Measurements from ENCODE around the gene BEND6.

DNA sequence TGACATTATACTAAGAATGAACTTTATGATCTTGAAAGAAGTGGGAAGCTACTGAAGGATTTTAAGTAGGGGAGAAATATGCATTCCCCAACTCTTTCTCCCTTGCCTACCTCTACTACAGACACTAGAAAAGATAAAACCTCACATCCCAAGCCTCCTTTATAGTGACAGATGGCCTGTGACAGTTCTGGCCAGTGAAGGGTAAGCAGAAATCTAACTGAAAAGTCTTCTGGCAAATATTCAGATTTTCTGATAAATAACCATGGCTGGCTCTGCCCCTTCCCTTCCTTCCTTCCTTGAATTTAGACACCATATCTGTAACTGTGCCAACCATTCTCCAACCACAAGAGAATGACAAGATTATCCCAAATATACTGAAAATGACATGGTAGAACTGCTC lies 10.2 kb upstream of the BEND6 start:
- no peak for TF ChIP-seq NR2C1 (IDR thresholded peaks at IDR 0.05)
- no peak for TF ChIP-seq YY1 (IDR thresholded peaks at IDR 0.05; ENCODE audit: low read depth, low read length)
- no peak for TF ChIP-seq ZNF274 (IDR thresholded peaks at IDR 0.05; ENCODE audit: insufficient read depth, insufficient read length)
- no peak for TF ChIP-seq ZBTB33 (IDR thresholded peaks at IDR 0.05)
- no peak for TF ChIP-seq ZNF384 (IDR thresholded peaks at IDR 0.05; ENCODE audit: borderline replicate concordance, low read depth, low read length)
